GM19395 (cell line): ENCODE data around the gene IDE.

Experiments
- ATAC-seq: cut with Tn5 transposase; IDR thresholded peaks from one replicate; pipeline ENCODE4 v1.9.1; 2021; ENCODE audit warnings: mild to moderate bottlenecking, moderate library complexity; ENCODE audit not compliant: unreplicated experiment

Gene IDE

DNA sequence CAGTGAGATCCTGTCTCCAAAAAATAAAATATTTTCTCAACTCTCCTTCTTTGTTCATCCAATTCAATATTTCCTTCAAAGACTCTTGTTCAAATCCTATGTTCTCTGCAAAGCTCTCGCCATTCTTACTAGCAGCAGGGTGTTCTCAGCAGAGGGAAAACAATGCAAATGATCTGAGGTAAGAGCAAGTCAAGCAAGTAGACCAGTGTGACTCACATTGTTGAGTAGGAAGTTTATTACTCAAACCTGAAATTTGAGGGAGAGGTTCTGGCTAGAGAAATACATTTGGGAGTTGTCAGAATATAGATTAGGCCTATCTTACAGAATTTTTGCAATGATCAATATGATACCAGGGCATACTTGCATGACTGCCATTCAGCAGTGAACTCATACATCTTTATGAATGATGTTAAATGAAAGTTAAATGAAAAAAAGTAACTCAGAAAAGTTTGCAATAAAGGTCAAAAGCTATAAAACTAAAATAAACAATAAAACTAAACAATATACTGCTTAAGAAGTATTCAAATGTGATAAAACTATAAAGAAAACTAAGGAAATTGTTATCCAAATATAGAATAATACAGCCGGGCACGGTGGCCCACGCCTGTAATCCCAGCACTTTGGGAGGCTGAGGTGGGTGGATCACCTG, 5.8 kb downstream of the IDE start:
- ATAC-seq = no peak

DNA sequence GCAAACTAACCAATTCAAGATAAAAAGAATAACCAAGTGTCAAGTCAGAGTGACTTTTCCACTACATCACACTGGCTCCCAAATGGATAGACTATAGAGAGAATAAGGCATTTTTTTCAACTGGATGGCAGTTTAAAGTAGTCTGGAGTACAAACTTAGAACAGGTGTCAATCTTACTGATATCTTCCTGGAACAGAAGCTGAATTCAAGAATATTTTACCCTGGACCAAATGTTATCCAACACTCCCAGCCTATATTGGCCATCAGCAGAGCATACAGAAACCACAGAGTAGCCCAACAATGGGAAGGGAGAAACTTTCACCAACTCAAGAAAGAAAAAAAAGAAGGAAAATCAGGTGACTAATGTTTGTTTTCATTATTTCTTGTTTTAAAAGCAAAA, 11.5 kb downstream of the IDE start:
- no peak for ATAC-seq

DNA sequence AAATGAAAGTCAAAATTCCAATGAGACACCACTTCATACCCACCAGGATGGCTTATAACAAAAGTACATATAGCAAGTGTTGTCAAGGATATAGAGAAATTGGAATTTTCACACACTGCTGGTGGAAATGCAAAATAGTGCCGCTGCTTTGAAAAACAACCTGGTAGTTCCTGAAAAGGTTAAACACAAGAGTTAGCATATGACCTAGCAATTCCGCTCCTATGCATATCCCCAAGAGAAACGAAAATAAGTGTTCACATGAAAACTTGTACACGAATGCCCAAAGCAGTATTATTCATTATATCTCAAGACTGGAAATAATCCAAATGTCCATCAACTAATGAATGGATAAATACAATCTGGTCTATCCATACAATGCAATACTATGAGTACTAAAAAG, 14.8 kb downstream of the IDE start:
- no peak for ATAC-seq

DNA sequence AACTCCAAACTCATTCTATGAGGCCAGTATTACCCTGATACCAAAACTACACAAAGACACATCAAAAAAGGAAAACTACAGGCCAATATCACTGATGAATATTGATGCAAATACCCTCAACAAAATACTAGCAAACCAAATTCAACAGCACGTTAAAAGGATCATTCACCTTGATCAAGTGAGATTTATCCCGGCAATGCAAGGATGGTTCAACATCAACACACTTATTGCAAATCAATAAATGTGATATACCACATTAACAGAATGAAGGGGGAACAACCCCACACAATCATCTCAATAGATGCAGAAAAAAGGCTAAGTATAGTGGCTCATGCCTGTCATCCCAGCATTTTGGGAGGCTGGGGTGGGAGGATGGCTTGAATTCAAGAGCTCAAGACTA, 19.9 kb downstream of the IDE start:
- ATAC-seq = no peak

DNA sequence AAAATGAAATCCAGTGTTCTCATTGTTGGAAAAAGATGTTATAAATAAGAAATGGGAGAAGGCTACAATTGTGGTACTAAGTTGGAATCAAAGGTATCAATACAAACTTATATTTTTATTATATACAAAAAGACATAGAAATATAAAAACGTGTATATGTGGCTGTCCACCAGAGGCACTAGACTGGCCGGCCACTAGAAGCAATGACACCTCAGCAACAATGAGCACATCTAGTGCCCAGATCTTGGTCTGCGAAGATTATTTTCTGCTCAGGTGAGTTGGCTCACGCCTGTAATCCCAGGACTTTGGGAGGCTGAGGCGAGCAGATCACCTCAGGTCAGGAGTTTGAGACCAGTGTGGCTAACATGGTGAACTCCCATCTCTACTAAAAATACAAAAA, 21.6 kb downstream of the IDE start:
- no peak for ATAC-seq

DNA sequence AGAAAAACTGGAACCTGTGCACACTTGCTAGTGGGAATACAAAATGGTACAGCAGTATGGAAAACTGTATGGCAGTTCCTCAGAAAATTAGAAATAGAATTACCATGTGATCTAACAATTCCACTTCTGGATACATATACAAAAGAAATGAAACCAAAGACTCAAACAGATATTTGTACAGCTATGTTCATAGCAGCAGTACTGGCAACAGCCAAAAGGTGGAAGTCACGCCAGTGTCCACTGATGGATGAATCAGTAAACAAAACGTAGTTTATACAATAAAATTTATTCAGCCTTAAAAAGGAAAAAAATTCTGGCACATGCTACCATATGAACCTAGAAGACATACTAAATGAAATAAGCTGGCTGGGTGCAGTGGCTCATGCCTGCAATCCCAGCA, 23.0 kb downstream of the IDE start:
- ATAC-seq = no peak

DNA sequence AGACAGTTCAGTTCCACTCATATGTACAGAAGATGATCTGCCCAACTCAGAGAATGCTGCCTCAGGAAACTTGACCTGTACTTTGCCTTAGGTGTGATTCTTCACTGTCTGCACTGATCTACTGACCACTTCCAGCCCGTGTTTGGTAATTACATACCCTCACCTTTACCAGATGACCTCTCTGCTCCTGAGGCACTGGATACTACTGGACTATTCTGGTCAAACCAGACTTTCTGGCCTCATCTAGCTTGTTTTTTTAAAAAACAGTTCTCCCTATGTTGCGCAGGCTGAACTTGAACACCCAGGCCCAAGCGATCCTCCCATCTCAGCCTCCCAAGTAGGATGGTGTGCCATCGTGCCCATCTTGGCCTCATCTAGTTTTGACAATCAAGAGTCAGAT, 26.2 kb downstream of the IDE start:
- no peak for ATAC-seq

DNA sequence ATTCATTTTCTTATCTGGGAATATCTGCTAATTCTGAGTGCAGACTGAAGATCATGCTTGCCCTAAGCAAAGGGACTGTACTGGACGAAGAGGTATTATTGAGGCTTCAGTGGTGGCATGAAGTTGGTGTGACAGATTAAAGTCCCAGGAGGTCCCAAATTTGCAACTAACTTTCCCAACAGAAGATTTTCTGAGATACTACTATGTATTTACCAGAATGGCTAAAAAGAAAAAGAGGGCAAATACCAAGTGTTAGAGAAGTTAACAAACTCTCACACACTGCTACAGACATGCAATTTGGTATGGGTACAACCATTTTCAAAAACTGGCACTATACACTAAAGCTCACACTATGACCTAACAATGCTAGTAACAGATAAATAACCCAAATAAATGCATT, 28.3 kb downstream of the IDE start:
- no peak for ATAC-seq

DNA sequence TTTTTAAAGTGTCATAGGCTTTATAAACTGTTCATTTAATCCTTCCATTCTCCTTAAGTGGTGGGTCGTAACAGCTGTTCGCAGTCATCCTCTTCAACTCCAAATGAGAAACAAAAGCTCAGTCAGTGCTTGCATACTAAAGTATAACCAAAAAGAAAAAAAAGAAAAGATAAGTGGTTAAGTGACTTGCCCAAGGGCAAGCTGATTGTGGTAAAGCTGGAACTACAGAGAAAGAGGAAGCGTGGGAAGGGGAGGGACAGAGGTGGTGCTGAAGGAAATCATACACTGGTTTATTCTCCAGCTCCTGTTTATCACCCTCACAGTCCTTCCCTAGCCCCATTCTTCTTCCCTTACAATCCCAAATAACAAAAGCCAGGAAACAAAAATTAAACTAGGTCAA, 29.6 kb downstream of the IDE start:
- ATAC-seq = no peak

DNA sequence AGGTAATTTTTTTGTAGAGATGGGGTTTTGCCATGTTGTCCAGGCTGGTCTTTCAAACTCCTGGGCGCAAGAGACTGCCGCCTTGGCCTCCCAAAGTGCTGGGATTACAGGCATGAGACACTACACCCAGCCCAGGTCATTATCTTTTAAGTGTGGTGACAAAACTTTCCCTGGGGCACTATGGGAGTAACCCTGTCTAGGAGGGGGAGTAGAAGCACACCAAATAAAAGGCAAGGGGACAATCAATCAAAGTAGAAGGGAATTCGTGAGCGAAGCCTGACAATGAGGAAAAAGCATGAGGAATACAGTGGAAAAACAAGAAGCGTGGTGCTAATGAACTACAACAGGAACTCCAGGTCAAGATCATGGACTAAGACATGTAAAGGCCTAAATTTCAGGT, 31.4 kb downstream of the IDE start:
- no peak for ATAC-seq

DNA sequence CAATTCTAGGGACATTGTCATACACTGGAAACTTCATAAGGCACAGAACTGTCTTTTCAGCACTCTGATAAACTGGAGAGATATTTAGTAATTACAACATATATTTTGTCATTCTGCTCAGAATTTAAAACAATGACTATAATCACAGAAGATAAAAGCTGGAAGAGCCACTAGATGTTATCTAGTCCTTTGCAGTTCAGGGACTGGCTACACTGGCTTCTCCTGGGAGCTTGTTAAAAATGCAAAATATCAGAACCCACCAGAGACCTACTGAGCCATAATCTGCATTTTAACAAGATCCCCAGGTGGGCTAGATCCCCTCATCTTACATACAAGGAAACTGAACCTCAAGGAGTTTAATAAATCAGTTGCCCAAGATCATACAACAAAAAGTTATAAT, 32.3 kb downstream of the IDE start:
- no peak for ATAC-seq

DNA sequence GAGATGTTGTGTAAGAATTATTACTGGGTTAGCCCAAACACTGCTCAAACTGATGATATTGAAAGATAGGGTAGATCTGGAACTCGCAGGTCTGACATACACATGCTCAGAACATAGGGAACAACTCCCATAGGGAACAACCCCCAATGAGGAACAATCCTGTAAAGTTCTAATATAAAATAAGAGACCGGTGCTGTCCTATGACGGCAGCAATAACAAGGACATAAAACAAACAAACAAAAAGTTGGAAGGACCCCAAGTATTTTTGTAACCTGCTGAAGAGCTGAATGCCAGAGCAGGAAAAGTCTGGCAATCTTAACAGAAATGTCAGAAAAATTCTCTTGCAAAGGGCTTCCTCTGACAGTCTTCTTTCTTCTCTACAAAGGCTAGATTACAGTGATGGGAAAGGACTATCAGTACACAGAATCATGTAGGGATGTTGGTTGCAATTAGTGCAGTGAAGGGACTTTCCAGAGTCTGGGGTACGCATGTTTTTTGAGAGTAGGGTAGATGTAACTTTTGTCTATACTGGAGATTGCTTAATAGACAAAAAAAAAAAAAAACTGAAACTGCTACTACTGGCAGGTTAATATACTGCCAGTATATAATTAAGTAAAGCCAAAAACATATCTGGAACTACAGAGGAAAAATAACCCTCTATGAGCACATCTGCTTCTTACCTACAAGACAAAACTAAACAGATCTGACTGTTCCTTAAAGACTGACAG, 35.5 kb downstream of the IDE start:
- no peak for ATAC-seq

DNA sequence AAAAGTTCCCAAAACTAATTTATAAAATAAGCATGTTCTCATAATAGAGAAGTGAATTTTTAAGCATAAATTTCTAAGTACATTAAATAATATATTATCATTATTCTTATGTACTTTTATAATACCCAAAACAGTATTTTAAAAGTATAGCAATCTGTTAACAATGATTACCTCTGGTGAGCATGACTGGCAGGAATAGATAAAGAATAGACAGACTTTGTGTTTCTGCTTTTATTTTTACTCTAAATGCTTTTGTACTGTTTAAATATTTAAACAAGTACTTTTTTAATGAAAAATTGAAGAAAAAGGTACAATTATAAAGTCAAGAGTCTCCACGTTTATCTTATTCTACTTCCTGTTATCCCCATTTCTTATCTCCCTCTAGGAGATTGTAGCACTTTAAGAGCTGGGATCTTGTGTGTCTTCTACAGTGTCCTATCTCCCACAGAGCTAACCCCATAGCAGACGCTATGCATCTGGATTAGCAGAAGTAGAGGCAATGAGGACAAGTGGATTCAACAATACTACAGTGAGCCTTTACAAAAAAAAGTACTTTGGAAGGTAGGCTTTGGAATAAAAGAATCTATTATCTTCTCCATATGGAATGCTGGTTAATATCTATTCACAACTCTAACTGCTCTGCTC, 42.9 kb downstream of the IDE start:
- ATAC-seq = no peak

DNA sequence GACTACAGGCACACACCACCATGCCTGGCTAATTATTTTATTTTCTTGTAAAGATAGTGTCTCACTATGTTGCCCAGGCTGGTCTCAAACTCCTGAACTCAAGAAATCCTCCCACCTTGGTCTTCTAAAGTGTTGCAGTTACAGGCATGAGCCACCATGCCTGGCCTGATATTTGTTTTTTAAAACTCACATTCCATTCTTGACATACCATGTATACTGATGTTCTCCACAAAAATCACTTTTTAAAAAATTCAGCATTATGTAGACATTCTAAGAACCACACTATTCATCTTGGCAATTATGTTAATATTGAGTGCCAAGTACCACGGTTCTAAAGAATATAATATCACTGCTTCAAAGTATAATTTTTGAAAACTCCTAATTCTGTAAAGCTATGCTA, 43.5 kb downstream of the IDE start:
- ATAC-seq = no peak

DNA sequence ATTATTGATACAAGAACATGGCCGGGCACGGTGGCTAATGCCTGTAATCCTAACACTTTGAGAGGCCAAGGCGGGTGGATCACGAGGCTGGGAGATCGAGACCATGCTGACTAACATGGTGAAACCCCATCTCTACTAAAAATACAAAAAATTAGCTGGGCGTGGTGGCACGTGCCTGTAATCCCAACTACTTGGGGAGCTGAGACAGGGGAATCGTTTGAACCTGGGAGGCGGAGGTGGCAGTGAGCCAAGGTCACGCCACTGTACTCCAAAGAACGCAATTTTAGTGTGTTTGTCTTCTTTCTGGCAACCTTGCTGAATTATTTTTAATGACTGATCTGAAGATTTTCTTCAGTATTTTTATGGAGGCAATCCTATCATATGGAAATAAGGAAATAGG, 46.2 kb downstream of the IDE start:
- ATAC-seq = no peak

DNA sequence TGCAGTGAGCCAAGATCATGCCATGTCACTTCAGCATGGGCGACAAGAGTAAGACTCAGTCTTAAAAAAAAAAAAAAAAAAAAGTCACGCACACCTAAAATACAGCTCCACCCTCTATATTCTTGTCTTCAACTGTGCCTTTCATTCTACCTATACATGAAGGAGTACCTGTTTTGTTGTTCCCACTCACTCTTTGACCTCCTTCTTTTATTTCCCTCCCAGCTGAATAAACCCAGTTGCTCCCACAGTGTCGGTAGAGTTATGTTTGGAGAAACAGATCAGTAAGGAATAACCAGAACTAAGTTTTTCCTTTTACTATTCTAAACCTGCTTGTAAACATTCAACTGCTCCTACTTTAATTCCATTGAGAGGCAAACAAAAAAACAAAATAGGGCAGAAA, 50.3 kb downstream of the IDE start:
- no peak for ATAC-seq

DNA sequence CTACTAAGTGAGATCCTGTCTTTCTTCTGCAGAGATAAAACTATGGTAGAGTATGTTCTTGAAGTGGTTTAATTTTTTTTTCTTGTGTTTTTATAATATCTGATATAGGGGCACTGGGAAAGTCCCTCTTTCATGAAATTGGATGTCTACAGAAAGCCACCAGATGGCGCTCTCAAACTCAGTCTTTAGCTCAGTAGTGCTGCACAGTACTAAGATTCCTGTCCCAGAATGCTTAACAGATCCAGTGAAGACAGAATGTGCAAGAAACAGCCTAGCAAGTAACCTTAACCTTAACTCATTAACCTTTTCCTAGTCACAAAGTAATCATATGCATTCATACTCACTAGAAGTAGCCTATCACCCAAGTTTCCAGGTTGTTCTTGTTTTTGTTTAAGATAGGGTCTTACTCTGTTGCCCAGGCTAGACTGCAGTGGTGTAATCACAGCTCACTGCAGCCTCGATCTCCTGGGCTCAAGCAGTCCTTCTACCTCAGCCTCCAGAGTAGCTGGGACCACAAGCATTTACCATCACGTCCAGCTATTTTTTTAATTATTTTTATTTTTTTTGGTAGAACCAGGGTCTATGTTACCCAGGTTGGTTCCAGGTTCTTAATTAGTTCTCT, 56.7 kb downstream of the IDE start:
- ATAC-seq = no peak

DNA sequence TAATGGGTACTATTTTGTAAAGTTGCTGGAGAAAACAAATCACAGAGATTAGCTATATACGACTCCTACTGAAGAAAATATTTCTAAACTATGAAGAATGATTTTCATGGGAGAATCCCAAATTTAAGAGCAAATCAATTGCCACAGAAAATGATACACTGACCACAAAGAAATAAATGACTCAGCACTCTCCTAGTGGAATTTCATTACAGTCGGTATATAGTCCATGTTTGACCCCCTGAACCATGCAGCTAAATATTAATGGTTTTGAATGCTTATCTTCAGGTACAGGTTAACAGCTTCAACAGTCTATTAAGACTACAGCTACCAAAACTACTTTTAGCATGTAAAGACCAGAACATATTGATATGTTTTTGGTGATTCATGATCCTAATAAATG, 65.0 kb downstream of the IDE start:
- ATAC-seq = no peak

DNA sequence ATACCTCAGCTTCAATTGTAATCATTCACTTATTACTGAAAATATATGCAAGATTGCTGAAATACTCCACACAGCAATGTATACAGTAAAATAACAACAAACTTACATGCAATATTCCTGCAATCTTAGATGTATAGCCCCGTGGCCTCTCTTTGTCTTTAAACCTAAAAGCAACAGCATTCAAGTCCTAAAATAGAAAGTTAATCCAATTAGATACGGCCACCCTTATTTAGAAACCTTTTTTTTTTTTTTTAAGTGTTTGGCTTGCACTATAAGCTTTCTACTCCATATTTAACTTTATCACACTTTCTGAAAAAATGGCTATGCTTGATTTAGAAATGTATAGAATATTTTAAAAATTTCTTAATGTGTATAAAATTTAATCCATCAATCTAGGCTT, 67.6 kb downstream of the IDE start:
- ATAC-seq = no peak

DNA sequence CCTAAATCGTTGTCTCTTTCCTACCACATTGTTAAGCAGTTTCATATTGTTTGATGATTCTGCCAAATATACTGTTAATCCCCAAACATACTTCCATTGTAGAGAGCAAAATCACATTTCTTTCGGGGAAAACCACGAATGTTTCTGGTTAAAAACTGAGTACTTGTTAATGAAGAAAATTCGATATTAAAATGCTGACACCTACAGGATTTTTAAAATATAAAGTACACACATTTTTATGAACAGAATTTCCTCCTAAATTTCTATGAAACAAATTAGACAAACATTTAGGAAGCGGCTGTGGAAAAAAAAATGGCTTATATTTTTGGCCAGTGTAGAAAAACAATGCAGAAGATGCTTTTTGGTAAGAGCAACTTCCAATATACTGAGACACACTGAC, 68.8 kb downstream of the IDE start:
- ATAC-seq = no peak

DNA sequence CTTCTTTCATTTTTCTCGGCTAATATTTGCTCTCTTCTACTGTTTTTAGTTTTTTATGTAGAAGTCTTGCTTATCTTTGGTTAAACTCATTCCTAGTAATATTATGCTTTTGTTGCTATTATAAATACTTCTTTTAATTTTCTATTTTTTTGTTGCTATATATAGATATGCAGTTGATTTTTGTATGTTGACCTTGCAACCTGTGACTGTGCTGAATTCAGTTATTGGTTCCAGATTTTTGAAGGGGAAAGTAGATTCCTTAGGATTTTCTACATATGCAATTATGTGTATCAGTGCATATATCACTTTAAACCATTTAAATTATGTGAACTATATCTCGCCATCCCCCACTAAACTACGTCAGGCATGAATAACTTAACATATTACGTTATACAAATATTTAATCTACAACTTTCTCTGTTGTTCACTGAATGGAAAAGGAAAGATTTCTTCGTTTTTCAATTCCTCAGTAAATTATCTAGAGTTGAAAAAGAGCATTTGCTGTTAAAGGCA, 71.5 kb downstream of the IDE start:
- ATAC-seq = no peak

DNA sequence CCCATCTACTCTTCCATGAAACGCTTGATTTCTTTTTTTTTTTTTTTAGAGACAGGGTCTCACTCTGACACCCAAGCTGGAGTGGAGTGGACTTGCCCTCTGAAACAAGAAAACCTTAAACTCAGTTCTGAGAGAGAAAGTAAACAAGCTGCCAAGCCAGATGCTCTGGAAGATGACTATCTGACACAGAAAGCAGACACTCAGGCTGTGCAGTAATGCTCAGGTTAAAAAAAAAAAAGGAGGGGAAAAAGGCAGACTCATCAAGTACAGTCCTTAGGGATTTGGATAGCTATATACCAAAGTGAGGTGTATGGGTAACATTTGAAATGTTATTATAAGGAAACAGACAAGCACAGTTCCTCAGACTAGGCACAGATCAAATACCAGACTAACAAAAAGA, 80.5 kb downstream of the IDE start:
- no peak for ATAC-seq
